Uterus (tissue), 4 donors: ENCODE measurements around the gene CEMIP. TPM values are rescaled to one million over a fixed set of nuclear protein-coding genes. Genes with fewer than 3 reads are reported as not detected.

Experiments used
- DNase-seq, 2 donors: peaks; one replicate each; pipeline ENCODE4 v3.0.0-alpha.2; 2019 to 2020
- H3K27ac ChIP-seq, 2 donors: fragments of 200-600 bp; sonication (generic); 1 replicate in 1 of 2; 2 replicates in 1 of 2; pipeline ENCODE4 v1.5.1; 2016 to 2018
- H3K27me3 ChIP-seq, 2 donors: fragments of 200-600 bp; sonication (generic); one replicate each; pipeline ENCODE4 v1.5.1; 2018 to 2019; ENCODE audit warnings: control low read depth in 1 of 2
- H3K36me3 ChIP-seq, 2 donors: fragments of 200-600 bp; sonication (generic); one replicate each; pipeline ENCODE4 v1.5.1; 2019; ENCODE audit warnings: control low read depth in 1 of 2
- H3K4me1 ChIP-seq, 2 donors: fragments of 200-600 bp; sonication (generic); one replicate each; pipeline ENCODE4 v1.5.1; 2018 to 2019; ENCODE audit warnings: control low read depth in 1 of 2
- H3K4me3 ChIP-seq, 2 donors: fragments of 200-600 bp; sonication (generic); 1 replicate in 1 of 2; 2 replicates in 1 of 2; pipeline ENCODE4 v1.5.1; 2018 to 2019; ENCODE audit warnings: mild to moderate bottlenecking in 1 of 2
- H3K9me3 ChIP-seq, 2 donors: fragments of 200-600 bp; sonication (generic); one replicate each; pipeline ENCODE4 v1.5.1; 2019; ENCODE audit warnings: control low read depth in 1 of 2
- POLR2A ChIP-seq, 2 donors: fragments of 450-650 bp; IDR thresholded peaks; one replicate each; pipeline ENCODE4 v1.6.1; 2016; ENCODE audit warnings: antibody characterized with exemption in 2 of 2, mild to moderate bottlenecking in 1 of 2, moderate library complexity in 1 of 2
- intact Hi-C: fragments of 100-400 bp; cut with DNase I; formaldehyde crosslinking; loops from one replicate; pipeline ENCODE4 v1.15.1; 2023; ENCODE audit warnings: low total_unique reads
- total RNA-seq, 4 donors: library from RNA; depleted of rRNA in 3 of 4; stranded (reverse); fragments of >200 nt in 3 of 4; gene quantifications; one replicate each; pipeline versions ENCODE4 v1.1.0 to v1.2.4, GENCODE V29; 2014 to 2023
- TF ChIP-seq, protein P1 (sequence below), 4 experiments: fragments of 200-600 bp in 2 of 4; fragments of 450-650 bp in 2 of 4; sonication (generic) in 2 of 4; IDR thresholded peaks; one replicate each; pipeline ENCODE4 v1.5.1; 2016 to 2019; ENCODE audit warnings: antibody characterized with exemption in 4 of 4, mild to moderate bottlenecking in 2 of 4, moderate library complexity in 1 of 4
- donor health status: DM: yes; HTN: yes; CAD: no.

Gene CEMIP
- total RNA-seq, 4 donors from 2014 or later, result under 0.01 to 1.9 (median 1.1) TPM

DNA sequence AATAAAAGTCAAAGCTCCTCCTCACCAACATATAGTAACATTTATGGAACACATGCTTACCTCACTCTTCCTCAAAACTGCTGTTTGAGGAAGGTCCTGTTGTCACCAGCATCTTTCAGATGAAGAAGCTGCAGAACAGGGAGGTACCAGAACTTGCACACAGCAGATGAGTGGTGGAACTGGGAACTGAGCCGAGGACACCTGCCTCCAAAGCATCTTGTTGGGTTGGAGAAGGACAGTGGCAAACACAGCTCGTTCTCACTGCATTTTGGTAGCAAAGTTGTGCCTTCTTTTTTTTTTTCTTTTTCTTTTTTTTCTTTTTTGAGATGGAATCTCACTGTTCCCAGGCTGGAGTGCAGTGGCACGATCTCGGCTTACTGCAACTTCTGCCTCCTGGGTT lies 76.0 kb downstream of the CEMIP start:
- intact Hi-C loops, result no loop called here
- H3K4me1 ChIP-seq, result no peaks in the 10 kb centered on the region
- TF ChIP-seq, protein P1, sequence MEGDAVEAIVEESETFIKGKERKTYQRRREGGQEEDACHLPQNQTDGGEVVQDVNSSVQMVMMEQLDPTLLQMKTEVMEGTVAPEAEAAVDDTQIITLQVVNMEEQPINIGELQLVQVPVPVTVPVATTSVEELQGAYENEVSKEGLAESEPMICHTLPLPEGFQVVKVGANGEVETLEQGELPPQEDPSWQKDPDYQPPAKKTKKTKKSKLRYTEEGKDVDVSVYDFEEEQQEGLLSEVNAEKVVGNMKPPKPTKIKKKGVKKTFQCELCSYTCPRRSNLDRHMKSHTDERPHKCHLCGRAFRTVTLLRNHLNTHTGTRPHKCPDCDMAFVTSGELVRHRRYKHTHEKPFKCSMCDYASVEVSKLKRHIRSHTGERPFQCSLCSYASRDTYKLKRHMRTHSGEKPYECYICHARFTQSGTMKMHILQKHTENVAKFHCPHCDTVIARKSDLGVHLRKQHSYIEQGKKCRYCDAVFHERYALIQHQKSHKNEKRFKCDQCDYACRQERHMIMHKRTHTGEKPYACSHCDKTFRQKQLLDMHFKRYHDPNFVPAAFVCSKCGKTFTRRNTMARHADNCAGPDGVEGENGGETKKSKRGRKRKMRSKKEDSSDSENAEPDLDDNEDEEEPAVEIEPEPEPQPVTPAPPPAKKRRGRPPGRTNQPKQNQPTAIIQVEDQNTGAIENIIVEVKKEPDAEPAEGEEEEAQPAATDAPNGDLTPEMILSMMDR (IDR thresholded peaks at IDR 0.05), result no peak
- no peak for TF ChIP-seq POLR2A (IDR thresholded peaks at IDR 0.05)
- H3K27ac ChIP-seq, result no peak overlapping the region
- no peaks in the 10 kb centered on the region for H3K36me3 ChIP-seq
- DNase-seq, result no peak
- no peak overlapping the region for H3K4me3 ChIP-seq
- no peaks in the 10 kb centered on the region for H3K27me3 ChIP-seq
- no peaks in the 10 kb centered on the region for H3K9me3 ChIP-seq

GRCh38 chr15:80856400-80856799 lies 77.2 kb downstream of the CEMIP start:
- H3K4me3 ChIP-seq, result no peak overlapping the region
- H3K9me3 ChIP-seq, result no peaks in the 10 kb centered on the region
- no peak overlapping the region for H3K27ac ChIP-seq
- H3K27me3 ChIP-seq, result no peaks in the 10 kb centered on the region
- intact Hi-C loops, result no loop called here
- no peak for TF ChIP-seq POLR2A (IDR thresholded peaks at IDR 0.05)
- TF ChIP-seq, protein P1 (IDR thresholded peaks at IDR 0.05), result no peak
- H3K4me1 ChIP-seq, result no peaks in the 10 kb centered on the region
- H3K36me3 ChIP-seq, result no peaks in the 10 kb centered on the region
- no peak for DNase-seq

DNA sequence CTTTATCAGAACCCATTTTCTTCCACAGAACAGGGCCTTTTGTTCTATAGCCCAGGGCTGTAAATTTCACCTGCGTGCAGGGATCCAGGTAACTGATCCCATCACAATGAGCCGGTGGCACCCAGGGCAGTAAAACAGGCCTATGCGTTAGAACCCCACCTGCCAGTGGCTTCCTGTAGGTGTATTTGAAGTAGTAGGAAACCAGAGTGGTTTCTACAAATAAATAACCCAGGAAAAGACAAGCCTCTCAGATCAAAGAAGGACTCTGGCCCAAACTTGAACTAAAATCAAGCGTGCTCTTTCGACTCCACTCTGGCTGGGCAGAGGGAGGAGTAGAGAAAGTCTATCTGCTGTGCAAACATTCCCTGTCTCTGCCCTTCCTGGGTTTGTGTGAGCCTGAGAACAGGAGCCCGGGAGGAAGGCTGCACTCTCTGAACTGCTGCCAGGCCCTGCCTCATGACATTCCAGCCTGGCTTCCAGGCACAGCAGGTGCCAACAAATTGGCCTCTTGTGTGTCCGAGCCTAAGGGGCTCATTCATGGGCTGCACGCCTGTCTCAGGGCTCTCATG lies 77.7 kb downstream of the CEMIP start:
- Histone ChIP-seq H3K27me3 (no peaks in the 10 kb centered on the region), H3K9me3 (no peaks in the 10 kb centered on the region), H3K4me3 (no peak overlapping the region), H3K4me1 (no peaks in the 10 kb centered on the region), H3K27ac (no peak overlapping the region), H3K36me3 (no peaks in the 10 kb centered on the region)
- DNase-seq, result peak; percentile 38 to 43
- TF ChIP-seq, protein P1 (IDR thresholded peaks at IDR 0.05), result no peak
- no peak for TF ChIP-seq POLR2A (IDR thresholded peaks at IDR 0.05)
- intact Hi-C loops, result no loop called here

GRCh38 chr15:80861731-80862170 lies 82.6 kb downstream of the CEMIP start:
- H3K36me3 ChIP-seq, result no peaks in the 10 kb centered on the region
- intact Hi-C loops, result no loop called here
- TF ChIP-seq POLR2A (IDR thresholded peaks at IDR 0.05), result no peak
- TF ChIP-seq, protein P1 (IDR thresholded peaks at IDR 0.05), result no peak
- peak in 1 of 2 donors; percentile 35 for DNase-seq
- H3K27me3 ChIP-seq, result no peaks in the 10 kb centered on the region
- H3K4me3 ChIP-seq, result no peak overlapping the region
- no peaks in the 10 kb centered on the region for H3K4me1 ChIP-seq
- H3K27ac ChIP-seq, result no peak overlapping the region
- H3K9me3 ChIP-seq, result no peaks in the 10 kb centered on the region

DNA sequence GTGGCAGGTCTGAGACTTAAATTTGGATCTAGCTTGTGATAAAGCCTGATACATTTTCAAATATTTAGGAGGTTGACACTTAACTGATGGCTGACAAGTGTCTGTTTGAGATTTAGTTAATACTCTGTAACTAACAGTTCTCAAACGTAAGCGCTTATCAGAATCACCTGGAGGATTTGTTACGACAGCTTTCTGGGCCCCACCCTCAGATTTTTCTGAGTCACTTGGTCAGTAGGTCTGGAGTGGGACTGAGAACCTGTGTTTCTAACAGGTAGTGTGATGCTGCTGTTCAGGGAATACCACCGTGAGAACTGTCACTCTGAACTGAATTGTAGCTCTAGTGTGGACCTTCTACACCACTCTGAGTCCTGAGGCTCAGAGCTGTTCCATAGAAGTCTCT lies 85.5 kb downstream of the CEMIP start:
- H3K27me3 ChIP-seq, result no peaks in the 10 kb centered on the region
- no peak overlapping the region for H3K4me3 ChIP-seq
- intact Hi-C loops, result no loop called here
- TF ChIP-seq, protein P1 (IDR thresholded peaks at IDR 0.05), result no peak
- TF ChIP-seq POLR2A (IDR thresholded peaks at IDR 0.05), result no peak
- H3K27ac ChIP-seq, result no peak overlapping the region
- H3K4me1 ChIP-seq, result no peaks in the 10 kb centered on the region
- H3K36me3 ChIP-seq, result no peaks in the 10 kb centered on the region
- no peak for DNase-seq
- H3K9me3 ChIP-seq, result no peaks in the 10 kb centered on the region
